HG02798 (cell line): ENCODE data around the gene CEP85L.
"Not testable (repeated sequence)": the region's sequence is repeated elsewhere in the genome, so short reads cannot be mapped to it uniquely, and the experiment has no call there.

Experiments
- ATAC-seq: cut with Tn5 transposase; IDR thresholded peaks from one replicate; pipeline ENCODE4 v1.9.1; 2021; ENCODE audit warnings: mild to moderate bottlenecking; ENCODE audit not compliant: unreplicated experiment, poor library complexity

Gene CEP85L

DNA sequence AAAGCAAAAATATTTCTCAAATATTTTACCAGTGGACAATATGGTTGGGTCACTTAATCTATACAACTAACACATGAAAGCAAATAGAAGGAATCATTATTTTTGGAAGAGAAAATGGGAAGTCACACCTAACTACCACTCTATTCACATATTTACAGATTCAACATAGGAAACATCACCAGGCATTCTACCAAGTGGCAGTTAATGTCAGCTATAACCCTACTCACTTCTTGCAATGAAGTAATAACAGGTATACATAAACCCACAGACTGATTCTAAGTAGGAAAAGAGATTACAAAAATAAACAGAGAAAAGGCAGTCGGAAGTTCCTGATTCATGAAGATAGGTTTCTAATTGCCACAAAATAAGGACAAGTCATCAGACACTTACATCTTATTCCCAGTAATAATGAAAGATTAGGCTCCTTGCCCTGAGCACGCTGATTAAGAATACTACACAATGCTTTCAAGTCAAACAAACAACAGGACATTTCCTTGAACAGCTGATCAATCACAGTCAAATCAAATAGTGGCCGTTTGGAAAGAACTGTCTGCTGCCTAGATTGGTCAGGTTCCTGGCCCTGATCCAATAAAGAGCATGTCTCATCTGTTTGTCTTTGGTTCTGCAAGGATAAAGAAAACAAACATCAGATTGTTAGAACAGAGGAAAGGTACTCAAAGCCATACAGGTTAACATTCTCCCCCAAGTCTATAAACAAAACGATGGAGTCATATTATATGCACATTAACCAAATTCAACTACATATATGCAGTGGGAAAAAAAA lies 182.5 kb downstream of the CEP85L start:
- no peak for ATAC-seq

DNA sequence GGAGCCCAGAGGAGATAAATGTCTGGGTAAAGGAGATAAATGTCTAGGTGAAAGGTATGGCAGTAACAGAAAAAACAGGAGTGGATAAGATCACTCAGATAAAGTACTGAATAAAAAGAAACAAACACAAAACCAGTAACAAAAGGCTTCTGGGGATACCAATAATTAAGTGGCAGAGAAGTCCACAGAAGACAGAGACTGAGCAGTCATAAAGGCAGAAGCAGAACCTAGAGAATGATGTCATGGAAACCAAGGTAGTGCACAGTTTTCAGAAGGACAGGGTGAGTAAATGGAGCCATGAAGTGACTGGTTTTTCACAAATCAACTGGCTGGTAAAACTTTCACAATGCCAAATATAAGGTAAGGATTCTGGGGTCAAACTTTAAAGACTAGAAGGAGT lies 184.2 kb downstream of the CEP85L start:
- peak; percentile 86 for ATAC-seq

DNA sequence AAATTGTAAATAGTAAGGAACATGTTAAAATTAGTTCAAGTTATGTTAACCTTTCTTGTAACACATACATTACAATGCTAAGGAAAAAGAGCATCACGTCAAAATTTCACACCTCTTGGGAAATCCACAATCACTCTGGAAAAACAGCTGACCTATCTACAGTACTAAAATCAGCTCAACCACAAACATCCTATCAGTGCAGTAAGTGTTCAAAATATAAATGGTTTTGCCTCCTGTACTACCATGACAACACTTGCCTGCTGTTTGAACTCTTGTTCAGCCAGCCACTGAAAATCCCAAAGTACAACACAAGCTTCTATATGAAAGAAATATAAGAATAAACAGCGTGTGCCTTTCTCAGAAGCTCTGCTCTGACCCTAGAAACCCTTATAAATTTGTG lies 186.8 kb downstream of the CEP85L start:
- no peak for ATAC-seq

DNA sequence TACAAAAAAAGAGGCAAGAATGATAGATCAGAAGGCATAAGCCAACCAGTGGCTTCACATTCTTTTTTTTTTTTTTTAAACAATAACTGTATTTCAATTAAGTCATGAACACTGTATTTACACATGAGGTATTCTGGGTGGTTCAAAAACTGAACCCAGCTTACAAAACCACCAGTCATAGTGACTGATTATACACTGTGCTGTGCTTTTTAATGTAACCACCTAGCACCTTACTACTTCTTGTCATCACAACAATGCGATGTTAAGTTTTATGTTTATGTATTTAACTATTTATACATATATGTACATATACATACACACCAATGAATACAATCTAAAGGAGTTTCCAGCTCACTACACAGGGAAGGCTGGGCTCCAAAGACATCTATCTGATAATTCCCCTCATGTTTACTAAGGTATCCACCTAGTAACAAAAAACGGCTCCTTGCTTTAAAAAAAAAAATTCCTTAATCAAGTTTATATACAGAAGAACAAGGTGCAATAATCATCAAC lies 190.4 kb downstream of the CEP85L start:
- no peak for ATAC-seq

DNA sequence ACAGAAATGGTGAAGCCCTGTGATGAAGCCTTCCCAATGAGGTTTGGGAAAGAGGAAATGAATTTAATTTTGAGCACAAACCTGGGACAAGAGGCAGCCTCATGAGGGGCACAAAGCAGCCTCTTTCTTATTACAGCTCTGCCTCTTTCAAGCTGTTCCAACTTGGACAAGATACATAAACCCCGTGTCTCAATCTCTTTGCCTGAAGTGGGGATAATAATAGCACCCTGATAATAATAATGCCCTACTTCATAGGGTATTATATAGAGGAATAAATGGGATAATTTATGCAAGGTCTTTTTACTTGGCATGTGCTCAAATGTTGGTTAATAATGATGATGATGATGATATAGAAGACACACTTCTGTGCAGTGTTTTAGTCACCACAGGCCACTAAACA lies 194.4 kb downstream of the CEP85L start:
- ATAC-seq = no peak

DNA sequence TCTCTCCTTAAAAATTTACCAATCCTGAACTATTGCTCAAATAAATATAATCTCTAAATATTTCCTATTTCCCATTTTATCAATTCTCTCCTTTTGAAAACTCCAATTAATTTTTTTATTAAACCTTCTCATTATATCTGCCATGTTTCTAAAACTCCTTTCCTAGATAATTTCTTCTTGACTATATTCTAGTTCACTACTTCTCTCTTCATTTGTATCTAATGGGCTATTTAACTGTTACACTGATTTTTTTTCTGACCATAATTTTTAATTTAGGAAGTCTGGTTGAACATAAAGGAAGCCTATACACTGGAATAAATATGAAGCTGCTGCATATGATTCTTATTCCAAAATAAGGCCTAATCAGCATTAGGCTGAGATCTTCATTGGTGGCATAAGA lies 199.6 kb downstream of the CEP85L start:
- ATAC-seq = no peak

DNA sequence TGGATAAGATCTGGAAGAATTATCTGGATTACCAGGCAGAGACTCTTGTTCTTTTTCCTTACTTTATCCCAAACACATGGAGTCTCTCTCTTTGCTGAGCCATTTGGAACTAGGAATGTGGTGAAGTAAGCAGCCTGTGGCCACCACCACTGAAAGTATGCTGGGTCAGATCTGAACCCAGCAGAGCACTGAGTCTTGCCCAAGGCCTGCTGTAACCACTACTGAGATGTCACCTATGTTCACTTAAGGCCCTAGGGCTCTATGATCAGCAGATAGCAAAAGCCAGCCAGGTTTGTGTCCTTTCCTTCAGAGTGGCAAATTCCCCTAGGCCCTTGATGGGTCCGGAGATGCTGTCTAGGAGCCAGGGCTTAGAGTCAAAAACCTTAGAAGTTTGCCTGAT lies 206.6 kb downstream of the CEP85L start:
- ATAC-seq = peak; percentile 73

DNA sequence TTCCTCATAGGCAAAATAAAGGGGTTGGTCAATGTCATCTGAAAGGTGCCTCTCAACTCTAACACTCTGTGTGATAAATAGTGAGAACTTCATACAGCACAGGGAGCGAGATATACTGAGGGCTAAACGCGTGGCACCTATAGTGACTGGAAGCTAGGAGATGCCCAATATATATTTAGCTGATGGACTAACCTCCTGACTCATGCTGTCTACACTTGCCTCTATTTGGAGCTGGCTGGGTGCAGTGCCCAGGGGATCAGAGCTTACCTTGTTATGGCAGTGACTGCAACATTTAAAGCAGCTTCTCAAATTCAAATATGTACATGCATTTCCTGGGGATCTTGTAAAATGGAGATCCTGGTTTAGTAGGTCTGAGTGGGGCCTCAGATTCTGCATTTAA lies 214.9 kb downstream of the CEP85L start:
- no peak for ATAC-seq

DNA sequence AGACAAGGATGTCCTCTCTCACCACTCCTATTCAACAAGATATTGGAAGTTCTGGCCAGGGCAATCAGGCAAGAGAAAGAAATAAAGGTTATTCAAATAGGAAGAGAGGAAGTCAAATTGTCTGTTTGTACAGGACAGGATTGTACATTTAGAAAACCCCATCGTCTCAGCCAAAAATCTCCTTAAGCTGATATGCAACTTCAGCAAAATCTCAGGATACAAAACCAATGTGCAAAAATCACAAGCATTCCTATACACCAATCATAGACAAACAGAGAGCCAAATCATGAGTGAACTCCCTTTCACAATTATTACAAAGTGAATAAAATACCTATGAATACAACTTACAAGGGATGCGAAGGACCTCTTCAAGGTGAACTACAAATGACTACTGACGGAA lies 217.2 kb downstream of the CEP85L start:
- not testable (repeated sequence) for ATAC-seq

DNA sequence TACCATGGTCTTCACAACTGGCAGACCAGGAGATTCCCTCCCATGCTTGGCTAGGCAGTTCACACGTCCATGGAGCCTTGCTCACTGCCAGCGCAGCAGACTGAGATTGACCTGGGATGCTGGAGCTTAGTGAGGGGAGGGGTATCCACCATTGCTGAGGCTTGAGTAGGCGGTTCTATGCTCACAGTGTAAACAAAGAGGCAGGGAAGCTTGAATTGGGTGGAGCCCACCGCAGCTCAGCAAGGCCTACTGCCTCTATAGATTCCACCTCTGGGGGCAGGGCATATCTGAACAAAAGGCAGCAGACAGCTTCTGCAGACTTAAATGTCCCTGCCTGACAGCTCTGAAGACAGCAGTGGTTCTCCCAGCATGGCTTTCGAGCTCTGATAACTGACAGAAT lies 230.1 kb downstream of the CEP85L start:
- ATAC-seq = not testable (repeated sequence)

DNA sequence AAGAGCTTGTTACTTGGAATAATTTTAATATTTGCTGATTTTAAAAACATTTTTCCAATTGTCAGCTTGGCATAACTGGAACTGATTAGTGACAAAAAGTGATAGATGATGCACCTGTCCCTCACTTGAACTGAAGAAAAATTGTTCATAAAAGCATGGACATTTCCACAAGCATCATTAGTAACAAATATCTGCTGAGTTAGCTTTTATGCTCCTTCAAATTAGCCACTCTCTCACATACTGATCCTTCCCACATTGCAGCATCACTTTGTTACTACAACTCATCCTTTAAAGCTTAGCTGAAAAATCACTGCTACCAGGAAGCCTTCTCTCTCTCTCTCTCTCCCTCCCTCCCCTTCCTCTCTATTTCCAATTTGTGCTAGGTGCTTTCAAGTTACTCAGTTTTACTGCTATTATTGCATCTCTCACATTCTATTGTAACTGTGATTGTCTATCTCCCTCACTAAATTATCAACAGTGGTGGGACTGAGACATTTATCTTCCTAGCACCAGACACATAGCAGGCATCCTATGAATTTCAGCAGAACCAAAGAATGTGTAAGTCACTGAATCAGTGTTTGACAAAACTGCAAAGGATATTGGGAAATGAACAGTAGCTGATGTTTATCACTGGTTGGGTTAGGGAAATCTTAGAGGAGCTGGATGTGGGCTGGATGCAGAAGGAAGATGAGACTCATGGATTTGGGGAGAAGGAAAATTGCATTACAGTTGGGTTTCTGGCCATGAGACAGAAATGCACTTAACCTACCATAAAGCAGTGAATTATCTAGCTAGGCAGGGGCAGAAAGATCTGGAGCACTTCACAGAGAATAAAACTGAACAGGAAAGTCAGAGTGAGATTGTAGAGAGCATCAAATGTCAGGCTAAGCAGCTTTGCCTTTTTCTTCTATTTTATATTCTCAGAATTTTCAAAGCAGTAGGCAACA lies 231.7 kb downstream of the CEP85L start:
- no peak for ATAC-seq
